Astrocyte (in vitro differentiated cells and primary cell): ENCODE data around the gene ZNF324B. TPM values are rescaled to one million over a fixed set of nuclear protein-coding genes. Genes with fewer than 3 reads are reported as not detected.

ENCODE experiments used
- DNase-seq: peaks from one replicate; pipeline ENCODE4 v3.0.0-alpha.2; 2010; ENCODE audit warnings: low read depth
- FAIRE-seq: peaks from 2 replicates; lab custom pipeline; 2011; peaks lifted over from hg19 to GRCh38; lab: Jason Lieb, UNC
- H2AFZ ChIP-seq: 2 replicates; pipeline ENCODE4 v1.6.0; 2012; ENCODE audit warnings: low read depth, low read length, inconsistent platforms
- H3K27ac ChIP-seq: 2 replicates; pipeline ENCODE4 v1.5.1; 2011; ENCODE audit warnings: low read depth, low read length, inconsistent platforms
- H3K27me3 ChIP-seq: 2 replicates; pipeline ENCODE4 v1.6.0; 2011; ENCODE audit warnings: low read length, inconsistent platforms; ENCODE audit not compliant: insufficient read depth
- H3K36me3 ChIP-seq: 2 replicates; pipeline ENCODE4 v1.5.1; 2011; ENCODE audit warnings: low read length, inconsistent platforms; ENCODE audit not compliant: insufficient read depth
- H3K4me1 ChIP-seq: 2 replicates; pipeline ENCODE4 v1.5.1; 2011; ENCODE audit warnings: low read length, inconsistent platforms; ENCODE audit not compliant: insufficient read depth
- H3K4me2 ChIP-seq: 2 replicates; pipeline ENCODE4 v1.6.0; 2012; ENCODE audit warnings: low read length, inconsistent platforms
- H3K4me3 ChIP-seq: 2 replicates; pipeline ENCODE4 v1.5.1; 2011; ENCODE audit warnings: low read depth, mild to moderate bottlenecking, low read length, inconsistent platforms; ENCODE audit not compliant: insufficient read depth
- H3K79me2 ChIP-seq: 2 replicates; pipeline ENCODE4 v1.6.0; 2012; ENCODE audit warnings: mild to moderate bottlenecking, low read length, inconsistent platforms; ENCODE audit not compliant: insufficient read depth
- H3K9ac ChIP-seq: 2 replicates; pipeline ENCODE4 v1.6.0; 2012; ENCODE audit warnings: mild to moderate bottlenecking, low read length, inconsistent platforms
- H3K9me3 ChIP-seq: 2 replicates; pipeline ENCODE4 v1.5.1; 2012; ENCODE audit warnings: low read depth, mild to moderate bottlenecking, low read length, inconsistent platforms; ENCODE audit not compliant: insufficient read depth
- H4K20me1 ChIP-seq: 2 replicates; pipeline ENCODE4 v1.6.0; 2012; ENCODE audit warnings: low read length, inconsistent platforms; ENCODE audit not compliant: insufficient read depth
- H3K27ac Mint-ChIP-seq: one replicate; pipeline ENCODE4 v1.8.0; 2021; ENCODE audit warnings: mild to moderate bottlenecking, mixed read lengths; ENCODE audit not compliant: unreplicated experiment
- H3K27me3 Mint-ChIP-seq: one replicate; pipeline ENCODE4 v1.8.0; 2021; ENCODE audit warnings: low read depth, mixed read lengths; ENCODE audit not compliant: unreplicated experiment
- H3K36me3 Mint-ChIP-seq: one replicate; pipeline ENCODE4 v1.8.0; 2021; ENCODE audit warnings: low read depth, mixed read lengths; ENCODE audit not compliant: unreplicated experiment
- H3K4me1 Mint-ChIP-seq: one replicate; pipeline ENCODE4 v1.8.0; 2021; ENCODE audit warnings: low read depth, mixed read lengths; ENCODE audit not compliant: unreplicated experiment
- H3K4me3 Mint-ChIP-seq: one replicate; pipeline ENCODE4 v1.8.0; 2021; ENCODE audit warnings: mild to moderate bottlenecking, moderate library complexity, mixed read lengths; ENCODE audit not compliant: unreplicated experiment
- H3K9me3 Mint-ChIP-seq: one replicate; pipeline ENCODE4 v1.8.0; 2021; ENCODE audit warnings: mild to moderate bottlenecking, mixed read lengths; ENCODE audit not compliant: unreplicated experiment
- CTCF ChIP-seq: IDR thresholded peaks from 2 replicates; pipeline ENCODE4 v1.5.1; 2011; ENCODE audit warnings: low read depth, mild to moderate bottlenecking, inconsistent platforms, low read length, moderate library complexity; ENCODE audit not compliant: insufficient read depth
- EZH2 ChIP-seq: IDR thresholded peaks from 2 replicates; pipeline ENCODE4 v1.6.1; 2012; ENCODE audit warnings: mild to moderate bottlenecking, low read length, inconsistent platforms; ENCODE audit not compliant: insufficient read depth
- total RNA-seq: library from RNA; stranded (reverse); gene quantifications from 2 replicates; pipeline ENCODE4 v1.2.1, GENCODE V29; 2021

Gene ZNF324B
- total RNA-seq, 1 donor from 2014 or later, result 4.9 TPM

DNA sequence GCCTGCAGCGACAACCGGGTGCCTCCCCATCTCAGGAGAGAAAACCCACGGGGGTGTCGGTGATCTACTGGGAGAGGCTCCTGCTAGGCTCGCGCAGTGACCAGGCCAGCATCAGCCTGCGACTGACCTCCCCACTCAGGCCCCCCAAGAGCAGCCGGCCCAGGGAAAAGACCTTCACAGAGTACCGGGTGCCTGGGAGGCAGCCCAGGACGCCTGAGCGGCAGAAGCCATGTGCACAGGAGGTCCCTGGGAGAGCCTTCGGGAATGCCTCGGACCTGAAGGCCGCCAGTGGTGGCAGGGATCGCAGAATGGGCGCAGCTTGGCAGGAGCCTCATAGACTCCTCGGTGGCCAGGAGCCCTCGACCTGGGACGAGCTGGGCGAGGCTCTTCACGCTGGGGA lies 3.9 kb downstream of the ZNF324B start:
- no peak overlapping the region for H3K9ac ChIP-seq
- Mint-ChIP-seq H3K27ac (no peak overlapping the region), H3K36me3 (peaks cover 20% of the 10 kb centered on the region), H3K4me3 (no peak overlapping the region), H3K27me3 (peaks cover 4% of the 10 kb centered on the region), H3K9me3 (peaks cover 3% of the 10 kb centered on the region), H3K4me1 (peaks cover 2% of the 10 kb centered on the region)
- H3K9me3 ChIP-seq, result no peaks in the 10 kb centered on the region
- H3K79me2 ChIP-seq, result no peaks in the 10 kb centered on the region
- H3K36me3 ChIP-seq, result peaks cover 3% of the 10 kb centered on the region
- H3K4me3 ChIP-seq, result no peak overlapping the region
- H2AFZ ChIP-seq, result no peak overlapping the region
- H3K4me2 ChIP-seq, result no peak overlapping the region
- TF ChIP-seq EZH2 (no peak), CTCF (no peak)
- H3K4me1 ChIP-seq, result peaks cover 6% of the 10 kb centered on the region
- no peaks in the 10 kb centered on the region for H3K27me3 ChIP-seq
- FAIRE-seq, result no peak
- H4K20me1 ChIP-seq, result no peaks in the 10 kb centered on the region
- DNase-seq, result no peak
- no peak overlapping the region for H3K27ac ChIP-seq

- no peak for DNase-seq
- no peak overlapping the region for H3K27ac ChIP-seq
- Mint-ChIP-seq H3K4me1 (peaks cover 2% of the 10 kb centered on the region), H3K36me3 (peaks cover 20% of the 10 kb centered on the region), H3K9me3 (peaks cover 3% of the 10 kb centered on the region), H3K27ac (no peak overlapping the region), H3K4me3 (no peak overlapping the region), H3K27me3 (no peaks in the 10 kb centered on the region)
- no peak for FAIRE-seq
- H3K36me3 ChIP-seq, result peaks cover 3% of the 10 kb centered on the region
- TF ChIP-seq CTCF (no peak), EZH2 (no peak)
- no peak overlapping the region for H2AFZ ChIP-seq
- H3K4me1 ChIP-seq, result peaks cover under 1% of the 10 kb centered on the region
- no peak overlapping the region for H3K4me2 ChIP-seq
- H3K9ac ChIP-seq, result no peak overlapping the region
- no peaks in the 10 kb centered on the region for H3K27me3 ChIP-seq
- no peaks in the 10 kb centered on the region for H3K79me2 ChIP-seq
- no peak overlapping the region for H3K4me3 ChIP-seq
- H4K20me1 ChIP-seq, result no peaks in the 10 kb centered on the region
- no peaks in the 10 kb centered on the region for H3K9me3 ChIP-seq
Measured at GRCh38 chr19:58456111-58456510, 4.7 kb downstream of the ZNF324B start.

GRCh38 chr19:58460039-58460438 lies 8.6 kb downstream of the ZNF324B start:
- Histone ChIP-seq H3K4me2 (no peak overlapping the region), H3K4me1 (no peaks in the 10 kb centered on the region), H3K79me2 (no peaks in the 10 kb centered on the region), H2AFZ (no peak overlapping the region), H3K27ac (no peak overlapping the region), H3K9me3 (no peaks in the 10 kb centered on the region), H3K27me3 (no peaks in the 10 kb centered on the region), H3K9ac (no peak overlapping the region), H4K20me1 (no peaks in the 10 kb centered on the region), H3K36me3 (peaks cover 3% of the 10 kb centered on the region), H3K4me3 (no peak overlapping the region)
- Mint-ChIP-seq H3K36me3 (peaks cover 21% of the 10 kb centered on the region), H3K4me3 (no peak overlapping the region), H3K27ac (no peak overlapping the region), H3K27me3 (no peaks in the 10 kb centered on the region), H3K4me1 (no peaks in the 10 kb centered on the region), H3K9me3 (peaks cover 3% of the 10 kb centered on the region)
- TF ChIP-seq EZH2 (no peak), CTCF (no peak)
- DNase-seq, result no peak
- no peak for FAIRE-seq
